B cell (primary cell): ENCODE measurements around the gene TJAP1. TPM values are rescaled to one million over a fixed set of nuclear protein-coding genes. Genes with fewer than 3 reads are reported as not detected.

Experiments
- ATAC-seq: fragments of 200-7000 bp; cut with Tn5 transposase; one replicate; pipeline ENCODE4 v1.10.0; 2021; ENCODE audit warnings: low read depth, mild to moderate bottlenecking, moderate number of reproducible peaks, moderate library complexity
- CTCF ChIA-PET: fragments of 350-600 bp; sonication (Branson Sonifier 250); formaldehyde crosslinking; loops from one replicate; lab custom pipeline; 2021; ENCODE audit warnings: antibody characterized with exemption, inconsistent platforms; lab: Charles Lee
- POLR2A ChIA-PET: fragments of 350-600 bp; sonication (Branson Sonifier 250); formaldehyde crosslinking; loops from one replicate; lab custom pipeline; 2021; ENCODE audit warnings: antibody characterized with exemption; lab: Charles Lee
- DNase-seq: peaks from one replicate; pipeline ENCODE4 v3.0.0; 2013
- H2AFZ ChIP-seq: 2 replicates; pipeline ENCODE4 v1.6.1; 2012; ENCODE audit warnings: mild to moderate bottlenecking, low read depth, low read length; ENCODE audit not compliant: insufficient read depth, poor library complexity, severe bottlenecking
- H3K27ac ChIP-seq, 2 donors: 1 replicate in 1 of 2; 2 replicates in 1 of 2; pipeline ENCODE4 v1.5.1; 2012 to 2013; ENCODE audit warnings: low read length in 2 of 2, mild to moderate bottlenecking in 2 of 2, moderate library complexity in 1 of 2
- H3K27me3 ChIP-seq, 4 experiments: fragments of 200-600 bp in 1 of 4; sonication (generic) in 1 of 4; replicated peaks in 1 of 4; 1 replicate in 2 of 4; 2 replicates in 2 of 4; pipeline versions ENCODE4 v1.6.1 to v1.7.0; 2013 to 2016; ENCODE audit warnings: low read length in 3 of 4, mild to moderate bottlenecking in 2 of 4, mixed read lengths in 1 of 4, moderate library complexity in 1 of 4; ENCODE audit not compliant: insufficient read depth in 4 of 4, control insufficient read depth in 3 of 4; ENCODE audit errors: control extremely low read depth in 1 of 4
- H3K36me3 ChIP-seq, 2 experiments: replicated peaks in 1 of 2; 1 replicate in 1 of 2; 2 replicates in 1 of 2; pipeline versions ENCODE4 v1.6.1 to v1.7.1; 2013; ENCODE audit warnings: low read length in 1 of 2; ENCODE audit not compliant: insufficient read depth in 2 of 2, control insufficient read depth in 1 of 2; ENCODE audit errors: control extremely low read depth in 1 of 2, extremely low read depth in 1 of 2
- H3K4me1 ChIP-seq, 2 donors: fragments of 200-600 bp in 1 of 2; sonication (generic) in 1 of 2; 1 replicate in 1 of 2; 2 replicates in 1 of 2; pipeline versions ENCODE4 v1.5.1 to v1.6.1; 2013 to 2017; ENCODE audit warnings: low read length in 2 of 2; ENCODE audit not compliant: control insufficient read depth in 2 of 2, insufficient read depth in 2 of 2
- H3K4me2 ChIP-seq: replicated peaks from 2 replicates; pipeline ENCODE3; 2012; ENCODE audit warnings: mild to moderate bottlenecking, low read depth, low read length; ENCODE audit not compliant: poor library complexity, severe bottlenecking
- H3K4me3 ChIP-seq, 5 experiments: fragments of 200-600 bp in 1 of 5; sonication (generic) in 1 of 5; 1 replicate in 3 of 5; 2 replicates in 2 of 5; pipeline versions ENCODE4 v1.5.1 to v1.7.0; 2011 to 2016; ENCODE audit warnings: low read length in 4 of 5, mild to moderate bottlenecking in 4 of 5, low read depth in 2 of 5, control low read depth in 1 of 5, moderate library complexity in 1 of 5; ENCODE audit not compliant: insufficient read depth in 1 of 5; ENCODE audit errors: control extremely low read depth in 1 of 5, extremely low read depth in 1 of 5
- H3K79me2 ChIP-seq: fragments of 200-600 bp; sonication (generic); one replicate; pipeline ENCODE4 v1.6.0; 2016; ENCODE audit warnings: low read length; ENCODE audit not compliant: control insufficient read depth, insufficient read depth
- H3K9ac ChIP-seq: fragments of 200-600 bp; sonication (generic); 2 replicates; pipeline ENCODE4 v1.6.1; 2017; ENCODE audit warnings: mild to moderate bottlenecking, low read length, moderate library complexity
- H3K9me3 ChIP-seq, 3 donors: one replicate each; pipeline versions ENCODE4 v1.6.1 to v1.7.1; 2013; ENCODE audit warnings: low read length in 2 of 3; ENCODE audit not compliant: control insufficient read depth in 2 of 3, insufficient read depth in 1 of 3; ENCODE audit errors: control extremely low read depth in 1 of 3
- H4K20me1 ChIP-seq: 2 replicates; pipeline ENCODE4 v1.6.0; 2012; ENCODE audit warnings: mild to moderate bottlenecking, low read length; ENCODE audit not compliant: insufficient read depth, control insufficient read depth, poor library complexity, severe bottlenecking
- H3K27ac Mint-ChIP-seq: one replicate; pipeline ENCODE4 v1.8.0; 2021; ENCODE audit warnings: mixed read lengths
- H3K27me3 Mint-ChIP-seq: one replicate; pipeline ENCODE4 v1.8.0; 2021; ENCODE audit warnings: mixed read lengths
- H3K4me1 Mint-ChIP-seq: one replicate; pipeline ENCODE4 v1.8.0; 2021; ENCODE audit warnings: mixed read lengths
- H3K4me3 Mint-ChIP-seq: one replicate; pipeline ENCODE4 v1.8.0; 2021; ENCODE audit warnings: mixed read lengths
- H3K9me3 Mint-ChIP-seq: one replicate; pipeline ENCODE4 v1.8.0; 2022; ENCODE audit warnings: mixed read lengths; ENCODE audit not compliant: insufficient read depth
- CTCF ChIP-seq: fragments of 200-600 bp; IDR thresholded peaks from one replicate; pipeline ENCODE4 v1.8.0; 2022; ENCODE audit warnings: antibody characterized with exemption, mild to moderate bottlenecking
- EZH2 ChIP-seq: IDR thresholded peaks from 2 replicates; pipeline ENCODE4 v1.6.1; 2012; ENCODE audit warnings: borderline replicate concordance, low read depth, mild to moderate bottlenecking, moderate library complexity, low read length; ENCODE audit not compliant: insufficient read depth, poor library complexity, severe bottlenecking
- whole genome bisulfite sequencing: methylation state at CpG from one replicate; pipeline ENCODE4 v1.1.5; 2013; ENCODE audit warnings: missing lambda C conversion rate; ENCODE audit not compliant: insufficient coverage; 5-methylcytosine and 5-hydroxymethylcytosine counted together
- intact Hi-C: fragments of 100-400 bp; cut with micrococcal nuclease; formaldehyde crosslinking; loops from one replicate; pipeline ENCODE4 v1.10.0; 2022
- polyA plus RNA-seq: library from polyadenylated mRNA; depleted of rRNA; stranded (reverse); fragments of >200 nt; gene quantifications from 2 replicates; pipeline ENCODE4 v1.2.3, GENCODE V29; 2012
- total RNA-seq, 2 donors: library from RNA; stranded (reverse); fragments of 120-200 nt in 1 of 2; gene quantifications; 1 replicate in 1 of 2; 2 replicates in 1 of 2; pipeline versions ENCODE4 v1.2.3 to v1.2.4, GENCODE V29; 2013 to 2022

TJAP1 gene
- total and polyA plus RNA-seq, 2 donors (not counting 1 experiment from before 2014, with no cell fraction given): 59.1 to 70.7 TPM

GRCh38 chr6:43454290-43454695 is 23.1 kb upstream of the TJAP1 start:
- Histone ChIP-seq H4K20me1 (no peaks in the 10 kb centered on the region), H3K9me3 (peaks cover 0 to 2% (median 0%) of the 10 kb centered on the region in 3 donors), H3K79me2 (no peaks in the 10 kb centered on the region), H3K36me3 (peaks cover 0 to 16% of the 10 kb centered on the region in 2 experiments), H3K4me2 (peak overlapping the region; percentile 96), H2AFZ (peak overlapping the region; percentile 77), H3K4me1 (peaks cover 7 to 12% of the 10 kb centered on the region in 2 donors), H3K27me3 (peaks cover 0 to 4% (median 2%) of the 10 kb centered on the region in 4 experiments), H3K27ac (no peak overlapping the region), H3K9ac (peak overlapping the region; percentile 66), H3K4me3 (peak overlapping the region in 4 of 5 experiments; percentile 46 to 67 (median 62))
- H3K27ac Mint-ChIP-seq: peak overlapping the region; percentile 63
- POLR2A ChIA-PET: no interaction called here
- 20% methylated on average over 17 of the region's 17 CpGs for WGBS
- no peaks in the 10 kb centered on the region for H3K9me3 Mint-ChIP-seq
- CTCF ChIA-PET: interaction anchor here (0.9 to 3.6 kb wide), 4 partner anchors 17 to 52 kb away, joined by 3 to 43 read pairs (median 4); partner anchors contain the start of gene ABCC10
- peaks cover 14% of the 10 kb centered on the region for H3K4me1 Mint-ChIP-seq
- intact Hi-C loops: loop anchor here (1.0 to 2.0 kb wide), 2 partner anchors 23 to 52 kb away; partner anchors contain the start of gene TJAP1
- ATAC-seq: peak; percentile 77
- TF ChIP-seq CTCF (no peak), EZH2 (no peak)
- H3K4me3 Mint-ChIP-seq: peak overlapping the region; percentile 89
- peaks cover 3% of the 10 kb centered on the region for H3K27me3 Mint-ChIP-seq
- DNase-seq: peak; percentile 76
